Liver (tissue), 9 donors: ENCODE measurements around the gene GJA10. TPM values are rescaled to one million over a fixed set of nuclear protein-coding genes. Genes with fewer than 3 reads are reported as not detected.

Source experiments
- DNase-seq: peaks from one replicate; pipeline ENCODE4 v3.0.0-alpha.2; 2017; ENCODE audit warnings: low spot score
- H3K27ac ChIP-seq, 2 donors: one replicate each; pipeline ENCODE4 v1.7.0; 2013; ENCODE audit warnings: inconsistent platforms in 2 of 2, low read length in 2 of 2, control low read depth in 1 of 2, low read depth in 1 of 2, mild to moderate bottlenecking in 1 of 2
- H3K27me3 ChIP-seq, 4 donors: one replicate each; pipeline versions ENCODE4 v1.6.1 to v1.7.0; 2013; ENCODE audit warnings: low read length in 3 of 4, inconsistent platforms in 1 of 4, mild to moderate bottlenecking in 1 of 4, moderate library complexity in 1 of 4; ENCODE audit not compliant: control insufficient read depth in 4 of 4, insufficient read depth in 4 of 4
- H3K36me3 ChIP-seq, 4 donors: one replicate each; pipeline versions ENCODE4 v1.6.1 to v1.7.0; 2013; ENCODE audit warnings: low read length in 3 of 4, mild to moderate bottlenecking in 3 of 4, low read depth in 1 of 4, moderate library complexity in 1 of 4; ENCODE audit not compliant: control insufficient read depth in 4 of 4, insufficient read depth in 3 of 4
- H3K4me1 ChIP-seq, 4 donors: one replicate each; pipeline versions ENCODE4 v1.6.1 to v1.7.0; 2013; ENCODE audit warnings: low read length in 3 of 4, mild to moderate bottlenecking in 3 of 4, moderate library complexity in 1 of 4; ENCODE audit not compliant: control insufficient read depth in 4 of 4, insufficient read depth in 4 of 4
- H3K4me3 ChIP-seq, 3 donors: one replicate each; pipeline versions ENCODE4 v1.6.1 to v1.7.0; 2013; ENCODE audit warnings: low read length in 3 of 3, control low read depth in 1 of 3, low read depth in 1 of 3, mild to moderate bottlenecking in 1 of 3
- H3K9ac ChIP-seq, 2 donors: one replicate each; pipeline ENCODE4 v1.7.0; 2013; ENCODE audit warnings: low read length in 2 of 2, mild to moderate bottlenecking in 2 of 2, moderate library complexity in 2 of 2, control low read depth in 1 of 2, low read depth in 1 of 2
- H3K9me3 ChIP-seq, 4 donors: one replicate each; pipeline versions ENCODE4 v1.6.1 to v1.7.0; 2013; ENCODE audit warnings: low read length in 3 of 4; ENCODE audit not compliant: control insufficient read depth in 4 of 4
- FOXA2 ChIP-seq: IDR thresholded peaks from 2 replicates; pipeline ENCODE4 v1.6.1; 2016; ENCODE audit warnings: antibody characterized with exemption
- GABPA ChIP-seq, 2 donors: IDR thresholded peaks in 1 of 2; conservative IDR thresholded peaks in 1 of 2; 2 replicates each; pipeline ENCODE4 v1.6.1; 2016; ENCODE audit warnings: antibody characterized with exemption in 2 of 2, mild to moderate bottlenecking in 1 of 2, moderate library complexity in 1 of 2
- HNF4A ChIP-seq, 2 donors: conservative IDR thresholded peaks; 2 replicates each; pipeline ENCODE4 v1.6.1; 2016; ENCODE audit warnings: antibody characterized with exemption in 2 of 2, mild to moderate bottlenecking in 2 of 2
- HNF4G ChIP-seq: IDR thresholded peaks from 2 replicates; pipeline ENCODE4 v1.6.1; 2016; ENCODE audit warnings: antibody characterized with exemption
- JUND ChIP-seq, 2 donors: IDR thresholded peaks; 2 replicates each; pipeline ENCODE4 v1.6.1; 2016; ENCODE audit warnings: antibody characterized with exemption in 2 of 2
- NR2F2 ChIP-seq: IDR thresholded peaks from 2 replicates; pipeline ENCODE4 v1.6.1; 2016; ENCODE audit warnings: antibody characterized with exemption
- RXRA ChIP-seq, 2 donors: IDR thresholded peaks; 2 replicates each; pipeline ENCODE4 v1.6.1; 2017 to 2018; ENCODE audit warnings: antibody characterized with exemption in 2 of 2, mild to moderate bottlenecking in 1 of 2
- SP1 ChIP-seq: IDR thresholded peaks from 2 replicates; pipeline ENCODE4 v1.6.1; 2018; ENCODE audit warnings: antibody characterized with exemption, mild to moderate bottlenecking
- TAF1 ChIP-seq: conservative IDR thresholded peaks from 2 replicates; pipeline ENCODE4 v1.6.1; 2016; ENCODE audit warnings: antibody characterized with exemption, mild to moderate bottlenecking
- YY1 ChIP-seq: IDR thresholded peaks from 2 replicates; pipeline ENCODE4 v1.6.1; 2016; ENCODE audit warnings: antibody characterized with exemption, mild to moderate bottlenecking
- WGBS: extraction: QIAGEN DNeasy Blood & Tissue Kit; methylation state at CpG from one replicate; pipeline ENCODE4 v1.1.7; 2013; 5-methylcytosine and 5-hydroxymethylcytosine counted together
- polyA plus RNA-seq, 2 donors: library from polyadenylated mRNA; stranded (reverse) in 1 of 2; unstranded in 1 of 2; fragments of 200-250 nt in 1 of 2; fragments of >200 nt in 1 of 2; fragmentation: Nextera tagmentation in 1 of 2; extraction: Ambion mirVana in 1 of 2; gene quantifications; one replicate each; pipeline versions ENCODE4 v1.2.1 to v1.2.3, GENCODE V29; 2013 to 2015
- total RNA-seq, 2 donors: library from RNA; depleted of rRNA; stranded (reverse); fragments of >200 nt; gene quantifications; one replicate each; pipeline ENCODE4 v1.2.3, GENCODE V29; 2014
- TF ChIP-seq, protein P1 (sequence below): fragments of 150-350 bp; IDR thresholded peaks from 2 replicates; pipeline ENCODE4 v1.5.1; 2017; ENCODE audit warnings: improper control_type of control experiment, low read depth, low read length; ENCODE audit not compliant: missing input control
- TF ChIP-seq, protein P2 (sequence below): IDR thresholded peaks from 2 replicates; pipeline ENCODE4 v1.6.1; 2016; ENCODE audit warnings: antibody characterized with exemption
- TF ChIP-seq, protein P3 (sequence below): IDR thresholded peaks from 2 replicates; pipeline ENCODE4 v1.6.1; 2016; ENCODE audit warnings: antibody characterized with exemption
- TF ChIP-seq, protein P4 (sequence below): IDR thresholded peaks from 2 replicates; pipeline ENCODE4 v1.6.1; 2016; ENCODE audit warnings: antibody characterized with exemption, mild to moderate bottlenecking
- donor health status: healthy.
- donor health status: healthy.
- donor health status: healthy.
- donor health status: healthy.
- donor health status: healthy.

Gene GJA10
- total and polyA plus RNA-seq, 4 donors: not detected

DNA sequence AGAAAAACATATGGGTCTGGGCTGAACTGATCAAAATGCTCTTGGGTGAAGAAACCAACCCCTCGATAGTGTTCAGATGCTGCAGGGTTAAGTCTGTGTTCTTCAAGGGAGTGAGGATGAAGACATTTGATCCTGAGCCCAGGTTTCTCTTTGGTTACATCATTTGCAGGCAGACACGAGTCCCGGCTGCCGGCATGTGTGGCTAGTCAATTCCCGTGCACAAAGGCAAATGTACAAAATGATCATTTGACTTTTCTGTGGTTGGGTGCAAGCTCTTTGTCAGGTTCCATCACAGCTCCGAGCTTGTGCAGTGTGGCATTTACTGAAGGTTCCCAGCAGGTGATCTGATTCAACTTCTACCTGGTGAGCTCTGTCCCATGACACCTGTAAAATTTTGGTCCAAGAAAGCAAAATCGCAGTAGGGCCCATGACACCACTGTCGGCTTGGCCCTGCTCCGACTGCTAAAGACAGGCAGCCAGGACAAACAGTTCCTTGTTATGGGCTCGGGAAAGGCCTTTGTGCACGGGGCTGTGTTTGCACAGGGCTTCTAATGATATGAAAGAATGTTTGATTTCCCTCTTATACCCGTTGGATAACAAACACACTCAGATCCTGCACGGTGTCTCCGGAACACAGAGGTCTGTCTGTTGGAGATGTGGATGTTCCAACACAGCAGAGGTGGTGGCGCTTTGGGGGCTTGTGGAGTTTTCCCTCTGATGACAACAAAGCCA, 46.9 kb downstream of the GJA10 start:
- no peak for DNase-seq
- no peaks in the 10 kb centered on the region for H3K27me3 ChIP-seq
- H3K36me3 ChIP-seq: peaks cover 0 to 2% (median 0%) of the 10 kb centered on the region in 4 donors
- 29% methylated on average over 15 of the region's 15 CpGs for WGBS
- TF ChIP-seq YY1: peak; percentile 16
- no peak for TF ChIP-seq GABPA (IDR thresholded peaks at IDR 0.05 in 1 of 2, conservative IDR thresholded peaks at IDR 0.05 in 1 of 2)
- no peak for TF ChIP-seq HNF4A (conservative IDR thresholded peaks at IDR 0.05)
- peak in 1 of 2 donors; percentile 25 for TF ChIP-seq JUND (IDR thresholded peaks at IDR 0.05)
- TF ChIP-seq, protein P1, sequence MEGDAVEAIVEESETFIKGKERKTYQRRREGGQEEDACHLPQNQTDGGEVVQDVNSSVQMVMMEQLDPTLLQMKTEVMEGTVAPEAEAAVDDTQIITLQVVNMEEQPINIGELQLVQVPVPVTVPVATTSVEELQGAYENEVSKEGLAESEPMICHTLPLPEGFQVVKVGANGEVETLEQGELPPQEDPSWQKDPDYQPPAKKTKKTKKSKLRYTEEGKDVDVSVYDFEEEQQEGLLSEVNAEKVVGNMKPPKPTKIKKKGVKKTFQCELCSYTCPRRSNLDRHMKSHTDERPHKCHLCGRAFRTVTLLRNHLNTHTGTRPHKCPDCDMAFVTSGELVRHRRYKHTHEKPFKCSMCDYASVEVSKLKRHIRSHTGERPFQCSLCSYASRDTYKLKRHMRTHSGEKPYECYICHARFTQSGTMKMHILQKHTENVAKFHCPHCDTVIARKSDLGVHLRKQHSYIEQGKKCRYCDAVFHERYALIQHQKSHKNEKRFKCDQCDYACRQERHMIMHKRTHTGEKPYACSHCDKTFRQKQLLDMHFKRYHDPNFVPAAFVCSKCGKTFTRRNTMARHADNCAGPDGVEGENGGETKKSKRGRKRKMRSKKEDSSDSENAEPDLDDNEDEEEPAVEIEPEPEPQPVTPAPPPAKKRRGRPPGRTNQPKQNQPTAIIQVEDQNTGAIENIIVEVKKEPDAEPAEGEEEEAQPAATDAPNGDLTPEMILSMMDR: no peak
- TF ChIP-seq SP1: peak; percentile 45
- peak in 1 of 2 donors; percentile 9 for TF ChIP-seq RXRA (IDR thresholded peaks at IDR 0.05)
- TF ChIP-seq HNF4G: no peak
- peaks cover 6 to 23% (median 22%) of the 10 kb centered on the region in 4 donors for H3K4me1 ChIP-seq
- no peak overlapping the region for H3K4me3 ChIP-seq
- H3K27ac ChIP-seq: peak overlapping the region in 1 of 2 donors; percentile 60
- no peak overlapping the region for H3K9ac ChIP-seq
- H3K9me3 ChIP-seq: no peaks in the 10 kb centered on the region

DNA sequence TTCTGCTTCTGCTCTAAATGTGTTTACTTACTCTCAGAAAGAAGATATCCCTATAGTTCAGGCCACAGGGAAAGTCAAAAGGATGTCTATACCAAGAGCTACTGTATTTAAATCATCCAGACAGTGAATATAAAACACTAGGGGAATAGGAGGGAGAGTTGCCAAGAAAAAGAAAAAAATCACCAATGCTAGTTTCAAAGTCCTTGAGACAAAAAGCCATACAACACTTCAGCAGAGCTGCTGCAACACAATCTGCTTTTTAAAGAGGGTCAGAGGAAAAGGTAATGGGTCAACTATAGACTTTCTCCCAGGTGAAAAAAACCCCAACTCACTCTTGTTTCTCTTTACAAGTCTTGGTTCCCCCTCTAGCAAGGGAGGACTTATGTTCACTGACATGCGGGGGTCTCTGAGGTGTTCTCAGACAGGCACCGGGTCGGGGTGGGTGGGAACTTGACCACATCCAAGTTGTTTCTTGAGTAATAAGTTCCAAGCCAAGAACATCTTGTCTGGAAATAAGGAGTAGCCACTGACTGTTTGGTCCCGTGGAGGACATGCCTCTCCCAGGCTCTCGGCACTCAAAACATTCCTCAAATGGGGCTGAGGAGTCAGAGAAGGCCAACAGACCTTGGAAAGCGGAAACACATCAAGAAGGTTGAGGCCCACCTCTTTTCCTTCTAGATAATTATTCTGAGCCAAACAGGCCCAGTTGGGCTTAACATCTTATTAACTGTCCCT, 47.7 kb downstream of the GJA10 start:
- peak in 1 of 2 donors; percentile 49 for TF ChIP-seq HNF4A (conservative IDR thresholded peaks at IDR 0.05)
- TF ChIP-seq SP1: no peak
- Histone ChIP-seq H3K4me3 (no peak overlapping the region), H3K36me3 (peaks cover 0 to 2% (median 0%) of the 10 kb centered on the region in 4 donors), H3K27ac (peak overlapping the region in 1 of 2 donors; percentile 60), H3K9ac (no peak overlapping the region), H3K9me3 (no peaks in the 10 kb centered on the region), H3K27me3 (no peaks in the 10 kb centered on the region), H3K4me1 (peaks cover 6 to 23% (median 22%) of the 10 kb centered on the region in 4 donors)
- WGBS: 94% methylated on average over 6 of the region's 6 CpGs
- no peak for DNase-seq

DNA sequence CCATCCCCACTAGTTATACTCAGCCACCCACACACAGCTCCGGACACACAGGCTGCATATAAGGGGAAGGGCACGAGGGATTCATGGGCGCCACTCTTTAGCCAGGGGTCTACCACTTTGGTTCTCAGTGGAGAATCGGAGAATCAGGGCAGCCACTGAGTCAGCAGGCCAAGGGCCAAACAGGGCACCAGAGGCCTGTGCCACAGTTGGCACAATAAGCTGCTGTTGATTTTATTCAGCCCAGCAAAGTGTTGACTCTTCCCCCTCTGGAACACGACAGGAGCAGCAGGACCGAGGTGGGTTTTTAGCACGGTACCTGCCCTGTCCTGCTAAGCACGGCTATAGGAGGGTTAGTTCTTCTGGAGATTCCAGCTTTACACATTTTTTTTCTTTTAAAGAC, 48.3 kb downstream of the GJA10 start:
- H3K9ac ChIP-seq: no peak overlapping the region
- WGBS: 91% methylated on average over 8 of the region's 8 CpGs
- no peak overlapping the region for H3K4me3 ChIP-seq
- TF ChIP-seq, protein P2, sequence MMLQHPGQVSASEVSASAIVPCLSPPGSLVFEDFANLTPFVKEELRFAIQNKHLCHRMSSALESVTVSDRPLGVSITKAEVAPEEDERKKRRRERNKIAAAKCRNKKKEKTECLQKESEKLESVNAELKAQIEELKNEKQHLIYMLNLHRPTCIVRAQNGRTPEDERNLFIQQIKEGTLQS: no peak
- TF ChIP-seq FOXA2 (no peak), HNF4A (conservative IDR thresholded peaks at IDR 0.05) (no peak), HNF4G (no peak), GABPA (IDR thresholded peaks at IDR 0.05 in 1 of 2, conservative IDR thresholded peaks at IDR 0.05 in 1 of 2) (no peak), YY1 (no peak), SP1 (no peak), RXRA (IDR thresholded peaks at IDR 0.05) (no peak), NR2F2 (no peak), TAF1 (no peak)
- TF ChIP-seq, protein P3, sequence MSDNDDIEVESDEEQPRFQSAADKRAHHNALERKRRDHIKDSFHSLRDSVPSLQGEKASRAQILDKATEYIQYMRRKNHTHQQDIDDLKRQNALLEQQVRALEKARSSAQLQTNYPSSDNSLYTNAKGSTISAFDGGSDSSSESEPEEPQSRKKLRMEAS: no peak
- TF ChIP-seq, protein P4, sequence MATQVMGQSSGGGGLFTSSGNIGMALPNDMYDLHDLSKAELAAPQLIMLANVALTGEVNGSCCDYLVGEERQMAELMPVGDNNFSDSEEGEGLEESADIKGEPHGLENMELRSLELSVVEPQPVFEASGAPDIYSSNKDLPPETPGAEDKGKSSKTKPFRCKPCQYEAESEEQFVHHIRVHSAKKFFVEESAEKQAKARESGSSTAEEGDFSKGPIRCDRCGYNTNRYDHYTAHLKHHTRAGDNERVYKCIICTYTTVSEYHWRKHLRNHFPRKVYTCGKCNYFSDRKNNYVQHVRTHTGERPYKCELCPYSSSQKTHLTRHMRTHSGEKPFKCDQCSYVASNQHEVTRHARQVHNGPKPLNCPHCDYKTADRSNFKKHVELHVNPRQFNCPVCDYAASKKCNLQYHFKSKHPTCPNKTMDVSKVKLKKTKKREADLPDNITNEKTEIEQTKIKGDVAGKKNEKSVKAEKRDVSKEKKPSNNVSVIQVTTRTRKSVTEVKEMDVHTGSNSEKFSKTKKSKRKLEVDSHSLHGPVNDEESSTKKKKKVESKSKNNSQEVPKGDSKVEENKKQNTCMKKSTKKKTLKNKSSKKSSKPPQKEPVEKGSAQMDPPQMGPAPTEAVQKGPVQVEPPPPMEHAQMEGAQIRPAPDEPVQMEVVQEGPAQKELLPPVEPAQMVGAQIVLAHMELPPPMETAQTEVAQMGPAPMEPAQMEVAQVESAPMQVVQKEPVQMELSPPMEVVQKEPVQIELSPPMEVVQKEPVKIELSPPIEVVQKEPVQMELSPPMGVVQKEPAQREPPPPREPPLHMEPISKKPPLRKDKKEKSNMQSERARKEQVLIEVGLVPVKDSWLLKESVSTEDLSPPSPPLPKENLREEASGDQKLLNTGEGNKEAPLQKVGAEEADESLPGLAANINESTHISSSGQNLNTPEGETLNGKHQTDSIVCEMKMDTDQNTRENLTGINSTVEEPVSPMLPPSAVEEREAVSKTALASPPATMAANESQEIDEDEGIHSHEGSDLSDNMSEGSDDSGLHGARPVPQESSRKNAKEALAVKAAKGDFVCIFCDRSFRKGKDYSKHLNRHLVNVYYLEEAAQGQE: no peak
- TF ChIP-seq, protein P1: no peak

More for the DNA sequence above, 48.3 kb downstream of the GJA10 start:
- Histone ChIP-seq H3K36me3 (no peaks in the 10 kb centered on the region), H3K9me3 (no peaks in the 10 kb centered on the region), H3K4me1 (peaks cover 6 to 23% (median 22%) of the 10 kb centered on the region in 4 donors), H3K27ac (no peak overlapping the region), H3K27me3 (no peaks in the 10 kb centered on the region)
- DNase-seq: no peak
